ENCODE data around the gene FIGNL2.

DNA sequence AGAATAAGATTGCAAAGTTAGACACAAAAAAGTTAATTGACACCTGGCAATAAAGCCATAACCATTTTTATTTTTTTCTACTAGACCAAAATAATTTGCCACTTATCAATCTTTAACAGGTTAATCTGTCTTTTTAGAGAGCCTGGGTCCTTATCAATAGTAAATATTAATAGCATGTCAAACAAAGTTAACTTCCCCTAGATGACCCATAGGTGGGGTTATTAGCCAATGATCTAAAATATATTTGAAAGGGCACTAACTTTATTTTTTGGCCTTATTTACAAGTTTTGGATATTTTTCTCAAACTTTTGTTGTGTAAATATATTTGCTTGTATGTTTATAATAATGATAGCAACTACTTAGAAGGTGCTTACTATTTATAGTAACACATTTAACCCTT is 43.3 kb upstream of the FIGNL2 start:
- TF ChIP-seq, protein P1, sequence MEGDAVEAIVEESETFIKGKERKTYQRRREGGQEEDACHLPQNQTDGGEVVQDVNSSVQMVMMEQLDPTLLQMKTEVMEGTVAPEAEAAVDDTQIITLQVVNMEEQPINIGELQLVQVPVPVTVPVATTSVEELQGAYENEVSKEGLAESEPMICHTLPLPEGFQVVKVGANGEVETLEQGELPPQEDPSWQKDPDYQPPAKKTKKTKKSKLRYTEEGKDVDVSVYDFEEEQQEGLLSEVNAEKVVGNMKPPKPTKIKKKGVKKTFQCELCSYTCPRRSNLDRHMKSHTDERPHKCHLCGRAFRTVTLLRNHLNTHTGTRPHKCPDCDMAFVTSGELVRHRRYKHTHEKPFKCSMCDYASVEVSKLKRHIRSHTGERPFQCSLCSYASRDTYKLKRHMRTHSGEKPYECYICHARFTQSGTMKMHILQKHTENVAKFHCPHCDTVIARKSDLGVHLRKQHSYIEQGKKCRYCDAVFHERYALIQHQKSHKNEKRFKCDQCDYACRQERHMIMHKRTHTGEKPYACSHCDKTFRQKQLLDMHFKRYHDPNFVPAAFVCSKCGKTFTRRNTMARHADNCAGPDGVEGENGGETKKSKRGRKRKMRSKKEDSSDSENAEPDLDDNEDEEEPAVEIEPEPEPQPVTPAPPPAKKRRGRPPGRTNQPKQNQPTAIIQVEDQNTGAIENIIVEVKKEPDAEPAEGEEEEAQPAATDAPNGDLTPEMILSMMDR (IDR thresholded peaks at IDR 0.05), result no peak
- no peak for TF ChIP-seq POLR2A (IDR thresholded peaks at IDR 0.05)

Measured in lower leg skin (tissue), 3 donors.